WTC11 (cell line): ENCODE data around the gene KCNV2.

ENCODE experiments used
- FOXP1 ChIP-seq: sonication (generic); formaldehyde crosslinking; IDR thresholded peaks from 2 replicates; pipeline ENCODE4 v1.8.0; 2022; ENCODE audit warnings: missing genetic modification reagents, mild to moderate bottlenecking, moderate library complexity, borderline replicate concordance
- HMGA2 ChIP-seq: fragments of 250-450 bp; sonication (Bioruptor Pico); IDR thresholded peaks from 2 replicates; pipeline ENCODE4 v1.4.0; 2021; ENCODE audit warnings: mild to moderate bottlenecking, moderate library complexity
- MYBL2 ChIP-seq: sonication (generic); formaldehyde crosslinking; IDR thresholded peaks from 2 replicates; pipeline ENCODE4 v1.8.1; 2023; ENCODE audit warnings: mild to moderate bottlenecking, moderate library complexity, missing genetic modification reagents
- NFATC4 ChIP-seq: fragments of 250-450 bp; sonication (Bioruptor Pico); IDR thresholded peaks from 2 replicates; pipeline ENCODE4 v1.9.0; 2021; ENCODE audit warnings: mild to moderate bottlenecking
- TF ChIP-seq, protein P1 (sequence below): fragments of 200-600 bp; IDR thresholded peaks from 2 replicates; pipeline ENCODE4 v1.8.0; 2022; ENCODE audit warnings: antibody characterized with exemption

DNA sequence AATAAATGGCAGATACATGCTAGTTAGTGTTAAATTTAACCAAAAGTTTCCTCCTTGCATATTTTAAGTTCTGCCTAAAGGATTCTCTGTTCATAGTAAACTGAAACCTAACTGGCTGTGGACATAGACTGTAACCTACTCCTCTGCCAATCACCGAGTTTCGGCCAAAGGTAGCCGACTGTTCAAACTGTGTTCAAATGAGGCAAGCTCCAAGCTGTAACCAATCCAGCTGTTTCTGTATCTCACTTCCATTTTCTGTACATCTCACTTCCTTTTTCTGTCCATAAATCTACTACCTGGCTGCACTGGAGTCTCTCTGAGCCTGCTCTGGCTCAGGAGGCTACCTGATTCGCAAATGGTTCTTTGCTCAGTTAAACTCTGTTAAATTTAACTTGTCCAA, 44.1 kb downstream of the KCNV2 start:
- TF ChIP-seq, protein P1, sequence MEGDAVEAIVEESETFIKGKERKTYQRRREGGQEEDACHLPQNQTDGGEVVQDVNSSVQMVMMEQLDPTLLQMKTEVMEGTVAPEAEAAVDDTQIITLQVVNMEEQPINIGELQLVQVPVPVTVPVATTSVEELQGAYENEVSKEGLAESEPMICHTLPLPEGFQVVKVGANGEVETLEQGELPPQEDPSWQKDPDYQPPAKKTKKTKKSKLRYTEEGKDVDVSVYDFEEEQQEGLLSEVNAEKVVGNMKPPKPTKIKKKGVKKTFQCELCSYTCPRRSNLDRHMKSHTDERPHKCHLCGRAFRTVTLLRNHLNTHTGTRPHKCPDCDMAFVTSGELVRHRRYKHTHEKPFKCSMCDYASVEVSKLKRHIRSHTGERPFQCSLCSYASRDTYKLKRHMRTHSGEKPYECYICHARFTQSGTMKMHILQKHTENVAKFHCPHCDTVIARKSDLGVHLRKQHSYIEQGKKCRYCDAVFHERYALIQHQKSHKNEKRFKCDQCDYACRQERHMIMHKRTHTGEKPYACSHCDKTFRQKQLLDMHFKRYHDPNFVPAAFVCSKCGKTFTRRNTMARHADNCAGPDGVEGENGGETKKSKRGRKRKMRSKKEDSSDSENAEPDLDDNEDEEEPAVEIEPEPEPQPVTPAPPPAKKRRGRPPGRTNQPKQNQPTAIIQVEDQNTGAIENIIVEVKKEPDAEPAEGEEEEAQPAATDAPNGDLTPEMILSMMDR: no peak
- TF ChIP-seq NFATC4 (CRISPR knock-in tag): no peak
- no peak for TF ChIP-seq MYBL2 (CRISPR knock-in tag)
- TF ChIP-seq HMGA2 (CRISPR knock-in tag): no peak
- no peak for TF ChIP-seq FOXP1 (CRISPR knock-in tag)
